HUES64 (cell line): ENCODE data around the gene LRRN2.
A peak's percentile ranks its signal among the peaks of the same experiment; 100 is the strongest.

ENCODE experiments used
- H3K27ac ChIP-seq: 2 replicates; pipeline ENCODE4 v1.7.0; 2013; ENCODE audit warnings: low read depth, low read length, inconsistent platforms
- H3K27me3 ChIP-seq: 2 replicates; pipeline ENCODE4 v1.6.1; 2013; ENCODE audit warnings: mild to moderate bottlenecking, low read length; ENCODE audit not compliant: insufficient read depth
- H3K36me3 ChIP-seq: 2 replicates; pipeline ENCODE4 v1.6.1; 2013; ENCODE audit warnings: mild to moderate bottlenecking, low read length; ENCODE audit not compliant: insufficient read depth
- H3K4me1 ChIP-seq: 2 replicates; pipeline ENCODE4 v1.6.1; 2013; ENCODE audit warnings: mild to moderate bottlenecking, low read length, moderate library complexity; ENCODE audit not compliant: insufficient read depth
- H3K4me3 ChIP-seq: 2 replicates; pipeline ENCODE4 v1.5.1; 2013; ENCODE audit warnings: mild to moderate bottlenecking, low read length, moderate library complexity
- H3K9ac ChIP-seq: 2 replicates; pipeline ENCODE4 v1.6.1; 2013; ENCODE audit warnings: mild to moderate bottlenecking, low read depth, low read length
- H3K9me3 ChIP-seq: 2 replicates; pipeline ENCODE4 v1.6.1; 2013; ENCODE audit warnings: low read depth, low read length; ENCODE audit not compliant: insufficient read depth
- WGBS: fragments of 150-250, 120-280 bp; methylation state at CpG from one replicate; pipeline ENCODE4 v1.1.7; 2013; ENCODE audit warnings: missing lambda C conversion rate; 5-methylcytosine and 5-hydroxymethylcytosine counted together

LRRN2 gene

GRCh38 chr1:204688007-204688406 is 2.5 kb upstream of the LRRN2 start:
- H3K9ac ChIP-seq: no peak overlapping the region
- no peak overlapping the region for H3K27ac ChIP-seq
- H3K27me3 ChIP-seq: peaks cover 63% of the 10 kb centered on the region
- H3K4me3 ChIP-seq: no peak overlapping the region
- H3K36me3 ChIP-seq: no peaks in the 10 kb centered on the region
- WGBS: 100% methylated on average over 2 of the region's 2 CpGs
- H3K4me1 ChIP-seq: peaks cover 19% of the 10 kb centered on the region; the same call in 1 of the 2 replicates
- H3K9me3 ChIP-seq: no peaks in the 10 kb centered on the region

- H3K27ac ChIP-seq: no peak overlapping the region
- H3K4me3 ChIP-seq: peak overlapping the region; percentile 76
- H3K27me3 ChIP-seq: peaks cover 69% of the 10 kb centered on the region
- H3K9me3 ChIP-seq: no peaks in the 10 kb centered on the region
- WGBS: under 1% methylated on average over 42 of the region's 42 CpGs
- H3K4me1 ChIP-seq: 0 out of 2 replicates have a peak, but pooled peaks cover 14% of the 10 kb centered on the region
- peak overlapping the region; percentile 49 for H3K9ac ChIP-seq
- no peaks in the 10 kb centered on the region for H3K36me3 ChIP-seq
Measured at GRCh38 chr1:204684571-204685235, 835 bp downstream of the LRRN2 start.

GRCh38 chr1:204684206-204684570 is 1.4 kb downstream of the LRRN2 start:
- Histone ChIP-seq H3K27me3 (peaks cover 68% of the 10 kb centered on the region), H3K4me1 (0 out of 2 replicates have a peak, but pooled peaks cover 14% of the 10 kb centered on the region), H3K9me3 (no peaks in the 10 kb centered on the region), H3K36me3 (no peaks in the 10 kb centered on the region), H3K27ac (no peak overlapping the region), H3K9ac (peak overlapping the region; percentile 49; the same call in 1 of the 2 replicates), H3K4me3 (peak overlapping the region; percentile 76)
- WGBS: 16% methylated on average over 14 of the region's 14 CpGs

GRCh38 chr1:204683284-204684205 is 2.0 kb downstream of the LRRN2 start:
- Histone ChIP-seq H3K9ac (no peak overlapping the region; the same call in 1 of the 2 replicates), H3K36me3 (no peaks in the 10 kb centered on the region), H3K4me1 (0 out of 2 replicates have a peak, but pooled peaks cover 14% of the 10 kb centered on the region), H3K27me3 (peaks cover 62% of the 10 kb centered on the region), H3K9me3 (no peaks in the 10 kb centered on the region), H3K4me3 (peak overlapping the region; percentile 76; the same call in 1 of the 2 replicates), H3K27ac (no peak overlapping the region)
- whole genome bisulfite sequencing: 62% methylated on average over 10 of the region's 10 CpGs

GRCh38 chr1:204680461-204680860 is 5.1 kb downstream of the LRRN2 start:
- H3K27ac ChIP-seq: no peak overlapping the region
- 0 out of 2 replicates have a peak, but pooled peaks cover 8% of the 10 kb centered on the region for H3K4me1 ChIP-seq
- no peaks in the 10 kb centered on the region for H3K36me3 ChIP-seq
- no peaks in the 10 kb centered on the region for H3K9me3 ChIP-seq
- 83% methylated on average over 7 of the region's 7 CpGs for WGBS
- peaks cover 31% of the 10 kb centered on the region for H3K27me3 ChIP-seq
- H3K4me3 ChIP-seq: no peak overlapping the region
- no peak overlapping the region for H3K9ac ChIP-seq

GRCh38 chr1:204680051-204680450 is 5.5 kb downstream of the LRRN2 start:
- Histone ChIP-seq H3K27me3 (peaks cover 27% of the 10 kb centered on the region), H3K4me3 (no peak overlapping the region), H3K9me3 (no peaks in the 10 kb centered on the region), H3K27ac (no peak overlapping the region), H3K36me3 (no peaks in the 10 kb centered on the region), H3K4me1 (0 out of 2 replicates have a peak, but pooled peaks cover 8% of the 10 kb centered on the region), H3K9ac (no peak overlapping the region)
- 86% methylated on average over 3 of the region's 3 CpGs for WGBS

- Histone ChIP-seq H3K27me3 (peaks cover 16% of the 10 kb centered on the region), H3K27ac (no peak overlapping the region), H3K9ac (no peak overlapping the region), H3K9me3 (no peaks in the 10 kb centered on the region), H3K4me3 (no peak overlapping the region), H3K4me1 (peaks cover 12% of the 10 kb centered on the region; the same call in 1 of the 2 replicates), H3K36me3 (no peaks in the 10 kb centered on the region)
- WGBS: 89% methylated on average over 7 of the region's 7 CpGs
Measured at GRCh38 chr1:204678721-204679475, 6.6 kb downstream of the LRRN2 start.

GRCh38 chr1:204677864-204678263 is 7.7 kb downstream of the LRRN2 start:
- H3K27ac ChIP-seq: no peak overlapping the region
- 89% methylated on average over 9 of the region's 9 CpGs for WGBS
- no peaks in the 10 kb centered on the region for H3K36me3 ChIP-seq
- peaks cover 8% of the 10 kb centered on the region; the same call in 1 of the 2 replicates for H3K4me1 ChIP-seq
- H3K27me3 ChIP-seq: peaks cover 5% of the 10 kb centered on the region; the same call in 1 of the 2 replicates
- H3K9me3 ChIP-seq: no peaks in the 10 kb centered on the region
- H3K4me3 ChIP-seq: no peak overlapping the region
- no peak overlapping the region for H3K9ac ChIP-seq

- no peak overlapping the region for H3K9ac ChIP-seq
- H3K36me3 ChIP-seq: no peaks in the 10 kb centered on the region
- no peak overlapping the region for H3K27ac ChIP-seq
- H3K27me3 ChIP-seq: no peaks in the 10 kb centered on the region
- peaks cover 4% of the 10 kb centered on the region; the same call in 1 of the 2 replicates for H3K4me1 ChIP-seq
- no peak overlapping the region for H3K4me3 ChIP-seq
- 95% methylated on average over 1 of the region's 2 CpGs for WGBS
- no peaks in the 10 kb centered on the region for H3K9me3 ChIP-seq
Measured at GRCh38 chr1:204676043-204676442, 9.5 kb downstream of the LRRN2 start.

GRCh38 chr1:204673909-204674649 is 11.5 kb downstream of the LRRN2 start:
- no peaks in the 10 kb centered on the region for H3K36me3 ChIP-seq
- 73% methylated on average over 8 of the region's 8 CpGs for WGBS
- H3K27ac ChIP-seq: no peak overlapping the region
- H3K9me3 ChIP-seq: no peaks in the 10 kb centered on the region
- no peak overlapping the region for H3K4me3 ChIP-seq
- peaks cover 4% of the 10 kb centered on the region; the same call in 1 of the 2 replicates for H3K4me1 ChIP-seq
- no peaks in the 10 kb centered on the region for H3K27me3 ChIP-seq
- no peak overlapping the region for H3K9ac ChIP-seq
